Subcutaneous abdominal adipose tissue (tissue), 5 donors: ENCODE results near the gene PCSK7.

Source experiments
- H3K27ac ChIP-seq: one replicate; pipeline ENCODE4 v1.7.0; 2013; ENCODE audit warnings: low read depth, mild to moderate bottlenecking, inconsistent platforms, low read length, moderate library complexity
- H3K27me3 ChIP-seq, 5 donors: one replicate each; pipeline ENCODE4 v1.7.0; 2013; ENCODE audit warnings: low read length in 5 of 5, inconsistent platforms in 1 of 5; ENCODE audit not compliant: control insufficient read depth in 5 of 5, insufficient read depth in 4 of 5
- H3K36me3 ChIP-seq, 5 donors: one replicate each; pipeline ENCODE4 v1.7.0; 2013; ENCODE audit warnings: low read length in 5 of 5; ENCODE audit not compliant: control insufficient read depth in 5 of 5, insufficient read depth in 5 of 5
- H3K4me1 ChIP-seq, 5 donors: one replicate each; pipeline ENCODE4 v1.7.0; 2013; ENCODE audit warnings: low read length in 5 of 5, mild to moderate bottlenecking in 3 of 5, moderate library complexity in 1 of 5; ENCODE audit not compliant: control insufficient read depth in 5 of 5, insufficient read depth in 5 of 5
- H3K4me3 ChIP-seq, 5 donors: one replicate each; pipeline ENCODE4 v1.7.0; 2013; ENCODE audit warnings: low read length in 5 of 5, low read depth in 1 of 5
- H3K9ac ChIP-seq, 5 donors: one replicate each; pipeline ENCODE4 v1.7.0; 2013; ENCODE audit warnings: low read length in 5 of 5, mild to moderate bottlenecking in 4 of 5, moderate library complexity in 3 of 5
- H3K9me3 ChIP-seq, 5 donors: one replicate each; pipeline ENCODE4 v1.7.0; 2013; ENCODE audit warnings: low read length in 5 of 5; ENCODE audit not compliant: control insufficient read depth in 5 of 5
- donor health status: healthy.
- donor health status: healthy.
- donor health status: healthy.
- donor health status: healthy.
- donor health status: healthy.

The PCSK7 gene

DNA sequence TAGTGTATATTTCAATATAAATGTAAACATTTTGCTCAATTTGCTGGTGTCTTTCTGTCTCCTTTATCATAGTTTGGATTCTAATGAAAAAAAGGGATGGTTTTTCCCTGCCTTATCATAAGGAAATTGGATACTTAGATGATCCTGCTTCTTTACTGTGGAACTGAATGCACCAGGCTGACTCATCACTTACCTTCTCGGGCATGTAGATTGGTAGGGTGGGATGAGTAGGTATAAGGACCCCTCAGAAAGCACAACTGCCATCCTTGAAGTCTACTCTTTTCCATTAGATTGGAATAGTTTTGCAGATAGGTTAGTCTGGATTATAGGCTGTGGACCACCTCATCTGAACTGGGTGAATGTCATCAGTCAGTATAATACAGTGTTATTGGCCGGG lies 60.9 kb downstream of the PCSK7 start:
- H3K4me3 ChIP-seq = no peak overlapping the region
- no peaks in the 10 kb centered on the region for H3K27me3 ChIP-seq
- H3K9me3 ChIP-seq = no peaks in the 10 kb centered on the region
- peak overlapping the region; percentile 26 for H3K27ac ChIP-seq
- peaks cover 0 to 42% (median 31%) of the 10 kb centered on the region in 5 donors for H3K4me1 ChIP-seq
- no peak overlapping the region for H3K9ac ChIP-seq
- H3K36me3 ChIP-seq = peaks cover 18 to 42% (median 24%) of the 10 kb centered on the region in 5 donors

DNA sequence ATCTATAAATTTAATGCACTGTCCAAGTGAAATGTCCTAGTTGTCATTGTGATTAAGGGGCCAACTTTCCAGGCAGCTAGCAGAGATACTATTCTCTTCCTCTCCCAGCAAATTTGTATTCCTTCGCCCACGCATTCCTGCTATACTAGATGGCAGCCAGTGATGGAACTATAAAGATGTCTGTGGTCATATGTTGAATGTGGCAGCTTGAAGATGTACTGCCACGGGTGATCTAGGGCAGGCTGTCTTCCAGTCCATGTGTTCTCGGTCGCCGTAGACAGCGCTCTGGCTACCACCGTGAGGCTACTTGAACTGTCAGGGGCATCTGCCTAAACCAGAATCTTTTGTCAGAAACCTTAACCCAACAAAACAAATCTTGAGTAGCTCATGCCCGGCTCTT lies 61.7 kb downstream of the PCSK7 start:
- no peak overlapping the region for H3K4me3 ChIP-seq
- H3K4me1 ChIP-seq = peaks cover 0 to 39% (median 29%) of the 10 kb centered on the region in 5 donors
- no peaks in the 10 kb centered on the region for H3K27me3 ChIP-seq
- no peak overlapping the region for H3K9ac ChIP-seq
- H3K9me3 ChIP-seq = no peaks in the 10 kb centered on the region
- no peak overlapping the region for H3K27ac ChIP-seq
- H3K36me3 ChIP-seq = peaks cover 23 to 50% (median 30%) of the 10 kb centered on the region in 5 donors

DNA sequence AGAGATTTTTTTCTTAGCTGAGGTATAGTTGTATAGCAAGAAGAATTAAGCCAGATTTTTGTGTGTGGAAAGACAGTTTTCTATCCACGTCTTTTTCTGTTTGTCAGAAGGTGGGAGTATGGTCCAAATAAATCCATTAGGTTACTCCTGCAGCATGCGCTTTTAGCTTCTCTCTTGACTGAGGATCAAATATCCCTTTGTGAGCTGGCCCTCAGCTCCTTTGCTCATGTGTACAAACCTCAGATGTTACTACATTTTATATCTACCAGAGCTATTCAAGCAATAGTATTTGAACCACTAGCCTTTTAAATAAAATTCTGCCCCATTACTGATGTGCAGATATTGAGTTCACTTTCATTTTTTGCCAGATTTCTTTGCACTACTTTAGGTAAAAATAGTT lies 62.1 kb downstream of the PCSK7 start:
- Histone ChIP-seq H3K4me3 (no peak overlapping the region), H3K27me3 (no peaks in the 10 kb centered on the region), H3K9ac (no peak overlapping the region), H3K9me3 (no peaks in the 10 kb centered on the region), H3K27ac (no peak overlapping the region), H3K36me3 (peaks cover 25 to 53% (median 31%) of the 10 kb centered on the region in 5 donors), H3K4me1 (peaks cover 0 to 39% (median 25%) of the 10 kb centered on the region in 5 donors)

- Histone ChIP-seq H3K4me1 (peaks cover 0 to 17% (median 6%) of the 10 kb centered on the region in 5 donors), H3K9ac (no peak overlapping the region), H3K27ac (peak overlapping the region; percentile 5), H3K36me3 (peaks cover 36 to 80% (median 57%) of the 10 kb centered on the region in 5 donors), H3K9me3 (no peaks in the 10 kb centered on the region), H3K4me3 (no peak overlapping the region), H3K27me3 (no peaks in the 10 kb centered on the region)
Measured at GRCh38 chr11:117166491-117166890, 65.4 kb downstream of the PCSK7 start.

GRCh38 chr11:117160826-117161225 lies 71.0 kb downstream of the PCSK7 start:
- Histone ChIP-seq H3K4me3 (no peak overlapping the region), H3K4me1 (no peaks in the 10 kb centered on the region), H3K9ac (no peak overlapping the region), H3K27ac (no peak overlapping the region), H3K27me3 (no peaks in the 10 kb centered on the region), H3K9me3 (no peaks in the 10 kb centered on the region), H3K36me3 (peaks cover 19 to 60% (median 36%) of the 10 kb centered on the region in 5 donors)

- peaks cover 14 to 54% (median 32%) of the 10 kb centered on the region in 5 donors for H3K36me3 ChIP-seq
Measured at GRCh38 chr11:117159892-117160291, 72.0 kb downstream of the PCSK7 start.

DNA sequence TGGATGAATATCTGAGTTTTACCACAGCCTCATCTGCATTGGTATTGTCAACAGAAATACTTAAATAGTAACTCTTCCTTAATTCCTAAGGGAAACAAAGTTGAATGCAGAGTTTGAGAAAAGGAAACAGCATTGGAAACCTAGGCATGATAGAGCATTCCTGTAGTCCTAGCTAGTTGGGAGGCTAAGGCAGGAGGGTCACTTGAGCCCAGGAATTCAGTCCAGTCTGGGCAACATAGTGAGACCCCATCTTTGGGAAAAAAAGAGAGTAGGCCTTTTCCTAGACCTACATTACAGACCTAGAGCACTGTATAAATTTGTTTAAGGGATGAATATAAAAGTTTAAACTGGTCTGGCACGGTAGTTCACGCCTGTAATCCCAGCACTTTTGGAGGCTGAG lies 74.4 kb downstream of the PCSK7 start:
- no peak overlapping the region for H3K9ac ChIP-seq
- H3K9me3 ChIP-seq = no peaks in the 10 kb centered on the region
- no peak overlapping the region for H3K27ac ChIP-seq
- H3K4me3 ChIP-seq = no peak overlapping the region
- H3K4me1 ChIP-seq = no peaks in the 10 kb centered on the region
- H3K36me3 ChIP-seq = peaks cover 10 to 37% (median 21%) of the 10 kb centered on the region in 5 donors
- H3K27me3 ChIP-seq = no peaks in the 10 kb centered on the region

More at GRCh38 chr11:117159892-117160291, 72.0 kb downstream of the PCSK7 start:
- no peaks in the 10 kb centered on the region for H3K4me1 ChIP-seq
- H3K27me3 ChIP-seq = no peaks in the 10 kb centered on the region
- no peaks in the 10 kb centered on the region for H3K9me3 ChIP-seq
- no peak overlapping the region for H3K27ac ChIP-seq
- no peak overlapping the region for H3K4me3 ChIP-seq
- H3K9ac ChIP-seq = no peak overlapping the region

DNA sequence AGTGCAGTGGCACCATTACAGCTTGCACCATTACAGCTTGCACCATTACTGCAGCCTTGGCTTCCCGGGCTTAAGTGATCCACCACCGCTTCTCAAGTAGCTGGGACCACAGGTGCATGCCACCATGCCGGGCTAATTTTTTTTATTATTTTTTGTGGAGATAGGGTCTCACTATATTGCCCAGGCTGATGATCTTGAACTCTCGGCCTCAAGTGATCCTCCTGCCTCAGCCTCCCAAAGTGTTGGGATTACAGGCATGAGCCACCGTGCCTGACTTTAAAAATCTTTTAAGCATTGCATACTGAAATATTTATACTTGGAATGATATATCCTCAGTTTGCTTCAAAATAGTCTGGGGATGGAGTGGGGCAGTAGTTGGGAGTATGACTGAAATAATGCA lies 77.4 kb downstream of the PCSK7 start:
- Histone ChIP-seq H3K9me3 (no peaks in the 10 kb centered on the region), H3K9ac (no peak overlapping the region), H3K36me3 (peaks cover 3 to 17% (median 7%) of the 10 kb centered on the region in 5 donors), H3K27ac (no peak overlapping the region), H3K4me3 (no peak overlapping the region), H3K4me1 (no peaks in the 10 kb centered on the region), H3K27me3 (no peaks in the 10 kb centered on the region)
